Upper lobe of left lung (tissue), 6 donors: Measurements from ENCODE around the gene EGFLAM. TPM values are rescaled to one million over a fixed set of nuclear protein-coding genes. Genes with fewer than 3 reads are reported as not detected.

Experiments
- ATAC-seq, 2 donors: fragments of 200-7000 bp; cut with Tn5 transposase; one replicate each; pipeline ENCODE4 v1.9.1; 2022; ENCODE audit warnings: mild to moderate bottlenecking in 2 of 2, moderate library complexity in 2 of 2; ENCODE audit not compliant: low FRiP score in 2 of 2
- DNase-seq, 2 donors: peaks; one replicate each; pipeline ENCODE4 v3.0.0-alpha.2; 2019 to 2020
- H3K27ac ChIP-seq, 4 donors: fragments of 200-600 bp; sonication (generic); one replicate each; pipeline ENCODE4 v1.5.1; 2016 to 2019
- H3K27me3 ChIP-seq, 4 donors: fragments of 200-600 bp; sonication (generic); one replicate each; pipeline ENCODE4 v1.5.1; 2017 to 2019
- H3K36me3 ChIP-seq, 4 donors: fragments of 200-600 bp; sonication (generic); one replicate each; pipeline ENCODE4 v1.5.1; 2016 to 2019
- H3K4me1 ChIP-seq, 4 donors: fragments of 200-600 bp; sonication (generic); one replicate each; pipeline ENCODE4 v1.5.1; 2018 to 2019
- H3K4me3 ChIP-seq, 4 donors: fragments of 200-600 bp; sonication (generic); one replicate each; pipeline ENCODE4 v1.5.1; 2017 to 2019; ENCODE audit warnings: mild to moderate bottlenecking in 2 of 4, moderate library complexity in 1 of 4
- H3K9me3 ChIP-seq, 4 donors: fragments of 200-600 bp; sonication (generic); one replicate each; pipeline ENCODE4 v1.5.1; 2018 to 2019
- CTCF ChIP-seq, 6 experiments: fragments of 450-650 bp in 4 of 6; fragments of 200-600 bp in 2 of 6; sonication (generic) in 2 of 6; IDR thresholded peaks; one replicate each; pipeline ENCODE4 v1.5.1; 2016 to 2019; ENCODE audit warnings: antibody characterized with exemption in 6 of 6
- EP300 ChIP-seq, 4 donors: sonication (generic); formaldehyde crosslinking; IDR thresholded peaks; one replicate each; pipeline ENCODE4 v1.5.1; 2017; ENCODE audit warnings: antibody characterized with exemption in 4 of 4, control low read depth in 2 of 4
- POLR2A ChIP-seq, 4 donors: fragments of 450-650 bp; IDR thresholded peaks; one replicate each; pipeline ENCODE4 v1.5.1; 2016 to 2017; ENCODE audit warnings: antibody characterized with exemption in 4 of 4, mild to moderate bottlenecking in 2 of 4
- POLR2AphosphoS5 ChIP-seq, 2 donors: sonication (generic); formaldehyde crosslinking; IDR thresholded peaks; one replicate each; pipeline ENCODE4 v1.5.1; 2017; ENCODE audit warnings: antibody characterized with exemption in 2 of 2
- WGBS, 2 donors: methylation state at CpG; one replicate each; pipeline ENCODE4 v1.1.5; 2017 to 2018; 5-methylcytosine and 5-hydroxymethylcytosine counted together
- total RNA-seq, 6 donors: library from RNA; depleted of rRNA in 4 of 6; stranded (reverse); fragments of >200 nt in 4 of 6; gene quantifications; one replicate each; pipeline versions ENCODE4 v1.1.0 to v1.2.1, GENCODE V29; 2016 to 2021
- donor health status: DM: no; HTN: no; CAD: no; lungs with moderate emphysema.
- donor health status: DM: no; HTN: yes; CAD: no; lungs with severe emphysema.

EGFLAM gene
- total RNA-seq, 6 donors from 2014 or later = 0.22 to 5.2 (median 1.6) TPM; not detected in 2

GRCh38 chr5:38292228-38292627 lies 33.9 kb downstream of the EGFLAM start:
- WGBS, 2 donors = 77 to 78% methylated on average over 3 of the region's 3 CpGs
- H3K9me3 ChIP-seq = no peaks in the 10 kb centered on the region
- H3K27me3 ChIP-seq = no peaks in the 10 kb centered on the region
- DNase-seq = no peak
- TF ChIP-seq POLR2A (IDR thresholded peaks at IDR 0.05) = no peak
- TF ChIP-seq EP300 (IDR thresholded peaks at IDR 0.05) = no peak
- no peak for TF ChIP-seq CTCF (IDR thresholded peaks at IDR 0.05)
- TF ChIP-seq POLR2AphosphoS5 (IDR thresholded peaks at IDR 0.05) = no peak
- H3K36me3 ChIP-seq = no peaks in the 10 kb centered on the region
- H3K4me1 ChIP-seq = no peaks in the 10 kb centered on the region
- ATAC-seq = no peak
- H3K4me3 ChIP-seq = no peak overlapping the region
- H3K27ac ChIP-seq = no peak overlapping the region

- Histone ChIP-seq H3K4me1 (no peaks in the 10 kb centered on the region), H3K27ac (no peak overlapping the region), H3K4me3 (no peak overlapping the region), H3K27me3 (no peaks in the 10 kb centered on the region), H3K9me3 (no peaks in the 10 kb centered on the region), H3K36me3 (no peaks in the 10 kb centered on the region)
- no peak for TF ChIP-seq CTCF (IDR thresholded peaks at IDR 0.05)
- no peak for TF ChIP-seq POLR2A (IDR thresholded peaks at IDR 0.05)
- no peak for TF ChIP-seq POLR2AphosphoS5 (IDR thresholded peaks at IDR 0.05)
- TF ChIP-seq EP300 (IDR thresholded peaks at IDR 0.05) = no peak
- DNase-seq (no peak), ATAC-seq (no peak)
- WGBS, 2 donors = 85 to 95% methylated on average over 2 of the region's 2 CpGs
Measured at GRCh38 chr5:38295751-38296150, 37.4 kb downstream of the EGFLAM start.

GRCh38 chr5:38297830-38298608 lies 39.7 kb downstream of the EGFLAM start:
- peaks cover 0 to under 1% (median 0%) of the 10 kb centered on the region in 4 donors for H3K9me3 ChIP-seq
- no peak for TF ChIP-seq CTCF (IDR thresholded peaks at IDR 0.05)
- TF ChIP-seq POLR2A (IDR thresholded peaks at IDR 0.05) = no peak
- no peak for TF ChIP-seq EP300 (IDR thresholded peaks at IDR 0.05)
- TF ChIP-seq POLR2AphosphoS5 (IDR thresholded peaks at IDR 0.05) = no peak
- no peak overlapping the region for H3K4me3 ChIP-seq
- DNase-seq = no peak
- ATAC-seq = peak in 1 of 2 donors; percentile 55
- H3K36me3 ChIP-seq = no peaks in the 10 kb centered on the region
- H3K4me1 ChIP-seq = no peaks in the 10 kb centered on the region
- H3K27me3 ChIP-seq = no peaks in the 10 kb centered on the region
- 48 to 50% methylated on average over 8 of the region's 8 CpGs for WGBS, 2 donors
- H3K27ac ChIP-seq = no peak overlapping the region

GRCh38 chr5:38299585-38299984 lies 41.2 kb downstream of the EGFLAM start:
- no peak for ATAC-seq
- H3K4me1 ChIP-seq = no peaks in the 10 kb centered on the region
- 71 to 83% methylated on average over 1 of the region's 1 CpG for WGBS, 2 donors
- H3K27ac ChIP-seq = no peak overlapping the region
- TF ChIP-seq POLR2A (IDR thresholded peaks at IDR 0.05) = no peak
- TF ChIP-seq POLR2AphosphoS5 (IDR thresholded peaks at IDR 0.05) = no peak
- no peak for TF ChIP-seq CTCF (IDR thresholded peaks at IDR 0.05)
- no peak for TF ChIP-seq EP300 (IDR thresholded peaks at IDR 0.05)
- no peaks in the 10 kb centered on the region for H3K27me3 ChIP-seq
- DNase-seq = no peak
- H3K36me3 ChIP-seq = no peaks in the 10 kb centered on the region
- peaks cover 0 to 10% (median 7%) of the 10 kb centered on the region in 4 donors for H3K9me3 ChIP-seq
- H3K4me3 ChIP-seq = no peak overlapping the region

- no peaks in the 10 kb centered on the region for H3K36me3 ChIP-seq
- WGBS, 2 donors = 83 to 87% methylated on average over 2 of the region's 2 CpGs
- H3K4me3 ChIP-seq = no peak overlapping the region
- no peak for ATAC-seq
- H3K27me3 ChIP-seq = no peaks in the 10 kb centered on the region
- TF ChIP-seq POLR2A (IDR thresholded peaks at IDR 0.05) (no peak), EP300 (IDR thresholded peaks at IDR 0.05) (no peak), POLR2AphosphoS5 (IDR thresholded peaks at IDR 0.05) (no peak), CTCF (IDR thresholded peaks at IDR 0.05) (no peak)
- H3K4me1 ChIP-seq = no peaks in the 10 kb centered on the region
- H3K9me3 ChIP-seq = peaks cover 0 to 30% (median 15%) of the 10 kb centered on the region in 4 donors
- no peak for DNase-seq
- no peak overlapping the region for H3K27ac ChIP-seq
Measured at GRCh38 chr5:38305148-38305547, 46.8 kb downstream of the EGFLAM start.
